Measurements from ENCODE around the gene DCST2. TPM values are rescaled to one million over a fixed set of nuclear protein-coding genes. Genes with fewer than 3 reads are reported as not detected.

DCST2 gene
- total and polyA plus RNA-seq, 9 of the 15 experiments (the other 6 are each of a cell fraction or from before 2014, with no cell fraction given), result 0.09 to 0.49 (median 0.11) TPM; not detected in 3

DNA sequence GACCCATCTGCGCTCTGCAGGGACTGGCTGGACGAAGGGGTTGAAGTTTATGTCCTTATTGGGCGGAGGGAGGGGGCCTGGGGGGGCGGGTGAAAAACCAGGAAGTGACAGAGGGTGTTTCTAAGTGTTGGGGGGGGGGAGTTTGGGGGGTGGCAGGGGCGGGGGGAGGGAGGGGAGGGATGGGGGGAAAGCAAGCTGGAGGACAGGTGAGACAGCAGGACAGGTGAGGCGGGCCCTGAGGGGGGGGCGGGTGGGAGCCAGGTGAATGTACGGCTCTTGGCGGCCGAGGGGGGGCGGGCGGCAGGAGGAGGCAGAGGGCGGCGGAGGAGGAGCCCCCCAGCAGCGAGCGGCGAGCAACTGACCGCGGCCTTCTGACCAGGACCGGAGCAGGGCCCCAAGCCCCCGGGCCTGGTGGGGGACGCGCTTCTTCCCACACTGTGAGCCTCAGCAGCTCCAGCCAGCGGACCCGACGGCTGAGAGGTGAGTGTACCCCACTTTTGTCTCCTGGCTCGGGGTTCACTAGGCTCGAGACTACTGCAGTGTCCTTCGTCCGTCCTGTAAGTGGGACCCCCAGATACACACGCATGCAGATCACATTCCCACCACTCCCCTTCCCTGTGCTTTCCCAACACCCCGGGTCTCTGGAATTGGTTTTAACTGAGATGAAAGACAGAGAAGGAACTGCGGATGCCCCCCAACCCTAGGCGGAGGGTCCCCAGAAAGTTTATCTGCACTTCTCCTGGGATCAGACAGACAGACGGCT, 30.9 kb downstream of the DCST2 start, which contains the start of gene ZBTB7B (continued):
- TF ChIP-seq POLR2B (IDR thresholded peaks at IDR 0.05; ENCODE audit: low read depth, partially characterized antibody) (no peak), CHD1 (IDR thresholded peaks at IDR 0.05; ENCODE audit: low read length) (peak; percentile 69), FUS (optimal IDR thresholded peaks at IDR 0.05; ENCODE audit: low read depth, low read length) (no peak), ZNF79 (CRISPR knock-in tag; IDR thresholded peaks at IDR 0.05; ENCODE audit: low read depth) (no peak)
- TF ChIP-seq, protein P1, sequence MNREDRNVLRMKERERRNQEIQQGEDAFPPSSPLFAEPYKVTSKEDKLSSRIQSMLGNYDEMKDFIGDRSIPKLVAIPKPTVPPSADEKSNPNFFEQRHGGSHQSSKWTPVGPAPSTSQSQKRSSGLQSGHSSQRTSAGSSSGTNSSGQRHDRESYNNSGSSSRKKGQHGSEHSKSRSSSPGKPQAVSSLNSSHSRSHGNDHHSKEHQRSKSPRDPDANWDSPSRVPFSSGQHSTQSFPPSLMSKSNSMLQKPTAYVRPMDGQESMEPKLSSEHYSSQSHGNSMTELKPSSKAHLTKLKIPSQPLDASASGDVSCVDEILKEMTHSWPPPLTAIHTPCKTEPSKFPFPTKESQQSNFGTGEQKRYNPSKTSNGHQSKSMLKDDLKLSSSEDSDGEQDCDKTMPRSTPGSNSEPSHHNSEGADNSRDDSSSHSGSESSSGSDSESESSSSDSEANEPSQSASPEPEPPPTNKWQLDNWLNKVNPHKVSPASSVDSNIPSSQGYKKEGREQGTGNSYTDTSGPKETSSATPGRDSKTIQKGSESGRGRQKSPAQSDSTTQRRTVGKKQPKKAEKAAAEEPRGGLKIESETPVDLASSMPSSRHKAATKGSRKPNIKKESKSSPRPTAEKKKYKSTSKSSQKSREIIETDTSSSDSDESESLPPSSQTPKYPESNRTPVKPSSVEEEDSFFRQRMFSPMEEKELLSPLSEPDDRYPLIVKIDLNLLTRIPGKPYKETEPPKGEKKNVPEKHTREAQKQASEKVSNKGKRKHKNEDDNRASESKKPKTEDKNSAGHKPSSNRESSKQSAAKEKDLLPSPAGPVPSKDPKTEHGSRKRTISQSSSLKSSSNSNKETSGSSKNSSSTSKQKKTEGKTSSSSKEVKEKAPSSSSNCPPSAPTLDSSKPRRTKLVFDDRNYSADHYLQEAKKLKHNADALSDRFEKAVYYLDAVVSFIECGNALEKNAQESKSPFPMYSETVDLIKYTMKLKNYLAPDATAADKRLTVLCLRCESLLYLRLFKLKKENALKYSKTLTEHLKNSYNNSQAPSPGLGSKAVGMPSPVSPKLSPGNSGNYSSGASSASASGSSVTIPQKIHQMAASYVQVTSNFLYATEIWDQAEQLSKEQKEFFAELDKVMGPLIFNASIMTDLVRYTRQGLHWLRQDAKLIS (CRISPR knock-in tag; IDR thresholded peaks at IDR 0.05), result 0 out of 2 replicates have a peak, but pooled peaks have one; percentile 44
- TF ChIP-seq, protein P2, sequence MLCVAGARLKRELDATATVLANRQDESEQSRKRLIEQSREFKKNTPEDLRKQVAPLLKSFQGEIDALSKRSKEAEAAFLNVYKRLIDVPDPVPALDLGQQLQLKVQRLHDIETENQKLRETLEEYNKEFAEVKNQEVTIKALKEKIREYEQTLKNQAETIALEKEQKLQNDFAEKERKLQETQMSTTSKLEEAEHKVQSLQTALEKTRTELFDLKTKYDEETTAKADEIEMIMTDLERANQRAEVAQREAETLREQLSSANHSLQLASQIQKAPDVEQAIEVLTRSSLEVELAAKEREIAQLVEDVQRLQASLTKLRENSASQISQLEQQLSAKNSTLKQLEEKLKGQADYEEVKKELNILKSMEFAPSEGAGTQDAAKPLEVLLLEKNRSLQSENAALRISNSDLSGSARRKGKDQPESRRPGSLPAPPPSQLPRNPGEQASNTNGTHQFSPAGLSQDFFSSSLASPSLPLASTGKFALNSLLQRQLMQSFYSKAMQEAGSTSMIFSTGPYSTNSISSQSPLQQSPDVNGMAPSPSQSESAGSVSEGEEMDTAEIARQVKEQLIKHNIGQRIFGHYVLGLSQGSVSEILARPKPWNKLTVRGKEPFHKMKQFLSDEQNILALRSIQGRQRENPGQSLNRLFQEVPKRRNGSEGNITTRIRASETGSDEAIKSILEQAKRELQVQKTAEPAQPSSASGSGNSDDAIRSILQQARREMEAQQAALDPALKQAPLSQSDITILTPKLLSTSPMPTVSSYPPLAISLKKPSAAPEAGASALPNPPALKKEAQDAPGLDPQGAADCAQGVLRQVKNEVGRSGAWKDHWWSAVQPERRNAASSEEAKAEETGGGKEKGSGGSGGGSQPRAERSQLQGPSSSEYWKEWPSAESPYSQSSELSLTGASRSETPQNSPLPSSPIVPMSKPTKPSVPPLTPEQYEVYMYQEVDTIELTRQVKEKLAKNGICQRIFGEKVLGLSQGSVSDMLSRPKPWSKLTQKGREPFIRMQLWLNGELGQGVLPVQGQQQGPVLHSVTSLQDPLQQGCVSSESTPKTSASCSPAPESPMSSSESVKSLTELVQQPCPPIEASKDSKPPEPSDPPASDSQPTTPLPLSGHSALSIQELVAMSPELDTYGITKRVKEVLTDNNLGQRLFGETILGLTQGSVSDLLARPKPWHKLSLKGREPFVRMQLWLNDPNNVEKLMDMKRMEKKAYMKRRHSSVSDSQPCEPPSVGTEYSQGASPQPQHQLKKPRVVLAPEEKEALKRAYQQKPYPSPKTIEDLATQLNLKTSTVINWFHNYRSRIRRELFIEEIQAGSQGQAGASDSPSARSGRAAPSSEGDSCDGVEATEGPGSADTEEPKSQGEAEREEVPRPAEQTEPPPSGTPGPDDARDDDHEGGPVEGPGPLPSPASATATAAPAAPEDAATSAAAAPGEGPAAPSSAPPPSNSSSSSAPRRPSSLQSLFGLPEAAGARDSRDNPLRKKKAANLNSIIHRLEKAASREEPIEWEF (CRISPR knock-in tag; IDR thresholded peaks at IDR 0.05), result no peak

All from K562 (cell line).